Activated CD8-positive, alpha-beta T cell treated with anti-CD3 and anti-CD28 coated beads, Interleukin-2, amount 10 ng/mL, durations not matched to agents 7 days and 5 days (primary cell): ENCODE data around the gene TRMT61A. TPM values are rescaled to one million over a fixed set of nuclear protein-coding genes. Genes with fewer than 3 reads are reported as not detected.
"Not testable (repeated sequence)": the region's sequence is repeated elsewhere in the genome, so short reads cannot be mapped to it uniquely, and the experiment has no call there.

Experiments used
- ATAC-seq: fragments of 150-1000 bp; cut with Tn5 transposase; one replicate; pipeline ENCODE4 v1.10.0; 2021; ENCODE audit warnings: moderate library complexity
- CTCF ChIA-PET: fragments of 350-600 bp; sonication (Branson Sonifier 250); formaldehyde crosslinking; loops from one replicate; lab custom pipeline; 2021; ENCODE audit warnings: antibody characterized with exemption; lab: Charles Lee
- POLR2A ChIA-PET: fragments of 350-600 bp; sonication (Branson Sonifier 250); formaldehyde crosslinking; loops from one replicate; lab custom pipeline; 2021; ENCODE audit warnings: antibody characterized with exemption; lab: Charles Lee
- DNase-seq: peaks from one replicate; pipeline ENCODE4 v3.0.0-alpha.2; 2020
- H3K27ac Mint-ChIP-seq: one replicate; pipeline ENCODE4 v1.8.0; 2021; ENCODE audit warnings: mild to moderate bottlenecking, mixed read lengths
- H3K27me3 Mint-ChIP-seq: one replicate; pipeline ENCODE4 v1.8.0; 2021; ENCODE audit warnings: low read depth, mixed read lengths
- H3K36me3 Mint-ChIP-seq: one replicate; pipeline ENCODE4 v1.8.0; 2021; ENCODE audit warnings: low read depth, mixed read lengths
- H3K4me1 Mint-ChIP-seq: one replicate; pipeline ENCODE4 v1.8.0; 2021; ENCODE audit warnings: low read depth, mixed read lengths
- H3K4me3 Mint-ChIP-seq: one replicate; pipeline ENCODE4 v1.8.0; 2021; ENCODE audit warnings: mild to moderate bottlenecking, mixed read lengths
- H3K9me3 Mint-ChIP-seq: one replicate; pipeline ENCODE4 v1.8.0; 2022; ENCODE audit warnings: mixed read lengths; ENCODE audit not compliant: insufficient read depth
- total RNA-seq, 2 experiments: library from RNA; stranded (reverse); gene quantifications; one replicate each; pipeline ENCODE4 v1.2.3, GENCODE V29; 2021

The TRMT61A gene
- total RNA-seq, 2 experiments from 2014 or later, result 8.5 to 8.8 TPM

DNA sequence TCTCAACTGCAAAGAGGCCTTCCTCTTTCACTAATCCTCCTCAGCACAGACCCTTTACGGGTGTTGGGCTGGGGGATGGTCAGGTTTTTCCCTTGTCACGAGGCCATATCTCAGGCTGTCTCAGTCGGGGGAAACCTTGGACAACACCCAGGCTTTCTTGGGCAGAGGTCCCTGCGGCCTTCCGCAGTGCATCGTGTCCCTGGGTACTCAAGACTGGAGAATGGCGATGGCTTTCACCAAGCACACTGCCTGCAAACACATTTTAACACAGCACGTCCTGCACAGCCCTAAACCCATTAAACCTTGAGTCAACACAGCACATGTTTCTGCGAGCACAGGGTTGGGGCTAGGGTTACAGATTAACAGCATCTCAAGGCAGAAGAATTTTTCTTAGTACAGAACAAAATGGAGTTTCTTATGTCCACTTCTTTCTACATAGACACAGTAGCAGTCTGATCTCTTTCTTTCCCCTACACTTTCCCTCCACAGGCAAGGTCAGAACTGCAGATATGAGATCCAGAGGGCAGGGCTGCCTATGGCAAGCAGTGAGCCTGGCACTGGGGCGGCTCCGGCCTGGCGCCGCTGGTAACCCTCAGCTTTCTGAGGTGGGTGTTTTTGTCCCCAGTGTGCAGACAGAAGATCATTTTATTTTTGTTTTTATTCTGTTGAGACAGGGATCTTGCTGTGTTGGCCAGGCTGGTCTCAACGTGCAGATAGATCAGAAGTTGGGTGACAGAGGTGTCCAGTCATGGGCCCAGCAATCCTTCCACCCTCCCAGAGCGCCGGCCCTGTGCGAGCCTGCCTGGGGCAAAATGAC is 3.4 kb upstream of the TRMT61A start:
- H3K27ac Mint-ChIP-seq, H3K36me3 Mint-ChIP-seq, H3K9me3 Mint-ChIP-seq, DNase-seq, ATAC-seq, H3K4me3 Mint-ChIP-seq, POLR2A ChIA-PET, CTCF ChIA-PET: not testable (repeated sequence)
- Mint-ChIP-seq H3K27me3 (peaks cover 12% of the 10 kb centered on the region), H3K4me1 (peaks cover 40% of the 10 kb centered on the region)

DNA sequence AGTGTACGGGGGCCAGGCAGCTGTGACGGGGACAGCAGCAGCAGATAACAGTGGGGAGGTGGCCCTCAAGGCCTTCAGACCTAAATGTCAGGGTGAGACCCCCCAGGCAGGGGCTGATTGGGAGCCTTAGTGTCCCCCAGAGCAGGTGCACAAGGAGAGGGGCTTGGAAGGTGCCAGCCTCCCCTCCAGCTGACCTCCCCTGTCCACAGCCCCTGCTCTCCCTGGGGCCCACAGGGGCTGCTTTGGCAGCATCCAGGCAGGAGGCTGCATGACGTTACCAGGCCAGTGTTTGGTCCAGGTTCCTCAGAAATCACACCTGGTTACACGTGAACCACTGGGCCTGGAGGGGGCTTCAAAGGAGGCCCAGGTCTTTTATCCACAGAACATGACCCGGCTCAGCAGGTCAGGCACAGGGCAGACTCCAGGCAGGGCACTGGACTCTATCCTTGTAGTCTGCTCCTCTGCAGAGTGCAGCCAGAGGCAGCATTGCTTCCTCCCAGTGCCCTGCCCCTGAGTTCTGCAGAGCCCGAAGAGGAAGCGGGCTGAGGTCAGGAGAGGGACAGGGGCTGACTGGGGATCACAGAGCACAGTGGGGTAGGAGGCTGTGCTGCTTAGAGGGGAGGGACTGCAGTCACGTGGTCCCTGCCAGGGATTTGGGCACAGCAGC is 2.6 kb upstream of the TRMT61A start:
- DNase-seq (no peak), ATAC-seq (no peak)
- Mint-ChIP-seq H3K27ac (no peak overlapping the region), H3K4me3 (no peak overlapping the region), H3K4me1 (peaks cover 45% of the 10 kb centered on the region), H3K9me3 (no peaks in the 10 kb centered on the region), H3K27me3 (peaks cover 12% of the 10 kb centered on the region), H3K36me3 (peaks cover 3% of the 10 kb centered on the region)
- ChIA-PET CTCF (no interaction called here), POLR2A (no interaction called here)

DNA sequence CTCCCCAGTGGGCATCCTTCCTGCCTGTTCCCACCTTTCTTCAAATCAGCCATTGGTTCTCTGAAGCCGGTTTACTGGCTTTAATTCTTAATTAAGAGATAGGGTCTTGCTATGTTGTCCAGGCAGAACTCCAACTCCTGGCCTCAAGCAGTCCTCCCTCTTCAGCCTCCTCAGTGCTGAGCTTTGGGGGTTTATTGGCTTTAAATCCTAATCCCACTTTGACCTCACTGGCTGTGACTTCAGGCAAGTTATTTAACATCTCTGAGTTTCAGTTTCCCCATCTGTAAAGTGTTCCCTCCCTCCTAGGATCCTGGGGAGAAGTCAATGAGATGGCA is 2.1 kb upstream of the TRMT61A start:
- ATAC-seq, result no peak
- Mint-ChIP-seq H3K9me3 (no peaks in the 10 kb centered on the region), H3K27ac (no peak overlapping the region), H3K27me3 (peaks cover 12% of the 10 kb centered on the region), H3K4me3 (no peak overlapping the region), H3K4me1 (peaks cover 49% of the 10 kb centered on the region), H3K36me3 (peaks cover 3% of the 10 kb centered on the region)
- DNase-seq, result no peak
- CTCF ChIA-PET, result interaction anchor here (1.1 kb wide), 1 partner anchor 27 kb away, joined by 3 read pairs; no protein-coding TSS in a partner anchor
- POLR2A ChIA-PET, result interaction anchor here (1.6 kb wide), 1 partner anchor 33 kb away, joined by 3 read pairs; no protein-coding TSS in a partner anchor

DNA sequence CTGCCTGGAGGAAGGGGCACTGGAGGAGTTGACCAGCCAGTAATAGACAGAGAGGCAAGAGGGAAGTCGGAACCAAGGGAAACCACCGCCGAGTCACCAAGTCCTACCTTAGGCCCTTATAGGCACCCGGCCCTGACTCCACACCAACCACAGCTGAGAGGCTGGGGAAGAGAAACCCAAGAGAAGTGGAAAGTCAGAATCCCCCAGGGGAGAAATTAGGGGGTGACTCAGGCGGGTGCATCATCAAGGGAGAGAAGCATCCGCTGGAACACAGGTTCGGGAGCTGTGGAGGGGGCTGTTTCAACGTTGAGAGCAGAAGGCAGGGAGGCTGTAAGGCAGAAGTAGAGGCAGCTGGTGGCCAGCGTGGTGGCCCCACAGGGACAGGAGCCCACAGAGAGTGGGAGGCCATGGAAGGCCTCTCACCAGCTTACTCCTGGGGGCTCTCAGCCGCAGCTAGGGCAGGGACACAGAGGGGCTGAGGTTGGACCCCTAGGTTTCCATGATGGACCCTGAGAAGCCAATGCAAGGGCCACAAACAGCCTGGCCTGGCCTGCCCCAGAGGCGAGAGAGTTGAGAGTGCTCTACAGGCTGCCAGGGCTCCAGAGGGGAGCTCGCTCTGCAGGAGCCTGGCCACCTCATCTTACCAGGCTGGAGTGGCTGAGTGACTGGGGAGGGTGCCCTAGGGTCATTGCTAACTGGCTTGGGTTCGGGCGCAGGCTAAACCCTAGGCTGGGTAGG is 1.4 kb upstream of the TRMT61A start:
- ChIA-PET POLR2A (interaction anchor here (1.6 to 4.1 kb wide), 2 partner anchors 32 to 35 kb away, joined by 3 to 16 read pairs; partner anchors contain the start of genes BAG5 and COA8), CTCF (interaction anchor here (0.6 to 2.9 kb wide), 3 partner anchors 9 to 28 kb away, joined by 3 to 15 read pairs (median 3); no protein-coding TSS in a partner anchor)
- no peak for DNase-seq
- no peaks in the 10 kb centered on the region for H3K9me3 Mint-ChIP-seq
- no peak for ATAC-seq
- peak overlapping the region; percentile 95 for H3K4me3 Mint-ChIP-seq
- peaks cover 49% of the 10 kb centered on the region for H3K4me1 Mint-ChIP-seq
- peak overlapping the region; percentile 97 for H3K27ac Mint-ChIP-seq
- peaks cover 3% of the 10 kb centered on the region for H3K36me3 Mint-ChIP-seq
- H3K27me3 Mint-ChIP-seq, result peaks cover 11% of the 10 kb centered on the region

DNA sequence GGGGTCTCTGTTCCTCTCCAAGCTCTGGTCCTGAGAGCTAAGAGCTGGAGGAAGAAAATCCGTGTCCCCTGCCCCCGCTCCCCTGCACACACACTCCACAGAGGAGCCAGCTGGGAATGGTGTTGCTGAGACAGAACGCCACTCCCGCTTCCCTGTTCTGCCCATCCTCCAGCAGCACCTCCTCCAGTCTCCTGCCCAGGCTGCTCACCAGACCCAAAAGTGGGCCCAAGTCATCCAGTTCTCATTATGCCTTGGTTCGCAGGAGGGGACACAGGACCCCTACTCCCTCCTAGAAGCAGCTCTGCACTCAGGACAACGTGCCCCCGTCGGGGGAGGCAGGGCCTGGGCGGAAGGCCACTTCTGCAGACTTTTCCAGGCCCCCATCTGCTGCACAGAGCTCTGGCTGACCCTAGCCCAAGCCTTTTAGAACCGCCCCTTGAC is 830 bp upstream of the TRMT61A start:
- CTCF ChIA-PET, result interaction anchor here (0.6 to 2.9 kb wide), 3 partner anchors 10 to 29 kb away, joined by 3 to 15 read pairs (median 3); no protein-coding TSS in a partner anchor
- H3K27me3 Mint-ChIP-seq, result peaks cover 10% of the 10 kb centered on the region

GRCh38 chr14:103529383-103530365 is 678 bp downstream of the TRMT61A start:
- H3K27ac Mint-ChIP-seq, result peak overlapping the region; percentile 97
- POLR2A ChIA-PET, result interaction anchor here (0.6 to 4.1 kb wide), 5 partner anchors 15 to 100 kb away, joined by 3 to 16 read pairs (median 4); partner anchors contain the start of genes BAG5, COA8 and KLC1
- H3K4me3 Mint-ChIP-seq, result peak overlapping the region; percentile 95
- H3K36me3 Mint-ChIP-seq, result peaks cover 3% of the 10 kb centered on the region
- CTCF ChIA-PET, result interaction anchor here (1.5 to 2.9 kb wide), 2 partner anchors 11 to 28 kb away, joined by 3 to 15 read pairs; no protein-coding TSS in a partner anchor
- ATAC-seq (no peak), DNase-seq (no peak)
- H3K4me1 Mint-ChIP-seq, result peaks cover 46% of the 10 kb centered on the region
- no peaks in the 10 kb centered on the region for H3K9me3 Mint-ChIP-seq
- H3K27me3 Mint-ChIP-seq, result no peaks in the 10 kb centered on the region

More for the DNA sequence above, 830 bp upstream of the TRMT61A start:
- H3K27ac Mint-ChIP-seq, result peak overlapping the region; percentile 97
- H3K9me3 Mint-ChIP-seq, result no peaks in the 10 kb centered on the region
- DNase-seq (no peak), ATAC-seq (no peak)
- H3K36me3 Mint-ChIP-seq, result peaks cover 3% of the 10 kb centered on the region
- H3K4me3 Mint-ChIP-seq, result peak overlapping the region; percentile 95
- peaks cover 49% of the 10 kb centered on the region for H3K4me1 Mint-ChIP-seq
- POLR2A ChIA-PET, result interaction anchor here (1.6 to 4.1 kb wide), 3 partner anchors 32 to 101 kb away, joined by 3 to 16 read pairs (median 5); partner anchors contain the start of genes BAG5, COA8 and KLC1

GRCh38 chr14:103530390-103530789 is 1.4 kb downstream of the TRMT61A start:
- DNase-seq (peak; percentile 62), ATAC-seq (no peak)
- peaks cover 46% of the 10 kb centered on the region for H3K4me1 Mint-ChIP-seq
- peaks cover 3% of the 10 kb centered on the region for H3K36me3 Mint-ChIP-seq
- peak overlapping the region; percentile 95 for H3K4me3 Mint-ChIP-seq
- ChIA-PET CTCF (interaction anchor here (1.5 to 2.9 kb wide), 2 partner anchors 12 to 27 kb away, joined by 3 to 15 read pairs; no protein-coding TSS in a partner anchor), POLR2A (interaction anchor here (0.6 to 4.1 kb wide), 2 partner anchors 32 to 33 kb away, joined by 3 to 16 read pairs; partner anchors contain the start of genes BAG5 and COA8)
- peak overlapping the region; percentile 52 for H3K27ac Mint-ChIP-seq
- H3K27me3 Mint-ChIP-seq, result no peaks in the 10 kb centered on the region
- no peaks in the 10 kb centered on the region for H3K9me3 Mint-ChIP-seq

DNA sequence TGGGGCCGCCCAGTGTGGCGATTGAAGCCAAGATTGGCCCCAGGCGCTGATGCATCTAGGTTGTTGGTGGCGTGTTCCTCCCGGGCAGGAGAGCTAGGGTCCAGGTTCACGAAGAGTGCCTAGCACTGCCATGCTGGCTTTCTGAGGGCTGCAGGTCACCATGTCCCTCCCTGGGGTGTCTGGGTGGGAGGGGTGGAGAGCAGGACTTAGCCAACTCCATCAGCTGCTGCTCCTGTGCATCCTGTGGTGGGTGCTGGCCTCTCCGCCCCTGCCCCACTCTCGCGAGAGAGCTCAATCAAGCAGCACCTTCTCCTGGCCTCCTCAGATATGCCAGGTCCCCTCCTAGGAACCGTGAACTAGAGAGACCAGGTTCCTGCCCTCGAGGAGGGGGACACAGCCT is 1.8 kb downstream of the TRMT61A start:
- ChIA-PET CTCF (no interaction called here), POLR2A (interaction anchor here (4.1 kb wide), 1 partner anchor 31 kb away, joined by 16 read pairs; the partner anchor contains the start of genes BAG5 and COA8)
- H3K27ac Mint-ChIP-seq, result peak overlapping the region; percentile 61
- peaks cover 44% of the 10 kb centered on the region for H3K4me1 Mint-ChIP-seq
- ATAC-seq, result no peak
- DNase-seq, result no peak
- no peaks in the 10 kb centered on the region for H3K9me3 Mint-ChIP-seq
- H3K4me3 Mint-ChIP-seq, result no peak overlapping the region
- no peaks in the 10 kb centered on the region for H3K27me3 Mint-ChIP-seq
- H3K36me3 Mint-ChIP-seq, result peaks cover 3% of the 10 kb centered on the region

DNA sequence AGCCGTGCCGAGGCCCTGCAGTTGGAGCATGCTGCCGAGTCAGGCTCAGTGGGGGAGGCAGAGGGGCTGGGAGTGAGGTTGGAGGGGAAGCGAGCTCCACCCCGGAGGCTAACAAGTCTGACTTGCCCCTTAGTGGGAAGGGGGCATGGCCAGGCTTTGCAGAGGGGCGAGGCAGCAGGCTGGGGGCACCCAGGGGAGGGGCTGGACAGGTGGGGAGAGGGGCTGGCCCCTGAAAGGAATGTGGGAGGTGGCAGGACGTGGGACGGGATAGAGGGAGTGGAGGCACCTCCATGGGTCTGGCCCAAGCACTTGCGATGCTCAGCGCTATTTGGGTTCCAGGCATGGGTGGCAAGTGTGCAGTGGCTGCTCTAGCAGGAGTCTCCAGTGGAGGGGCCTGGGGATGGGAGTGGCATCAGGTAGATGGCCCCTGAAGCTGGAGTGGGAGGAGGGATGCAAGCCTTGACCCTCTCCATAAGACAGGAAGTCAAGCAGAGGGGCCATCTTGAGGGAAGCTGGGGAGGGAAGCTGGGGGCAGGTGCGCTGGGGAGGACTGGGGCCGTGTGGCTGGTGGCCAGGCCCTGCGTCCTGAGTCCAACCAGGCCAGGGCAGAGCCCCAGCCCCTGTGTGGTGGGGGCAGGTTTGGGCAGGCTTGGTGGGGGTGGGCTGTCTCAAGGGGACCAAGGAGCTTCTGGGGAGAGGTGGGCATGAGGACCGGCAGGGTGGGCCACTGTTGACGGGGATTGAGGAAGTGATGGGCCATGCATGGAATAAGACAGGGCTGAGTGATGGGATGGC is 2.6 kb downstream of the TRMT61A start:
- H3K36me3 Mint-ChIP-seq, result peaks cover 3% of the 10 kb centered on the region
- peak overlapping the region; percentile 61 for H3K27ac Mint-ChIP-seq

More for the DNA sequence above, 2.6 kb downstream of the TRMT61A start:
- Mint-ChIP-seq H3K4me3 (no peak overlapping the region), H3K27me3 (no peaks in the 10 kb centered on the region), H3K4me1 (peaks cover 38% of the 10 kb centered on the region), H3K9me3 (no peaks in the 10 kb centered on the region)
- DNase-seq, result no peak
- POLR2A ChIA-PET, result interaction anchor here (4.1 kb wide), 1 partner anchor 30 kb away, joined by 16 read pairs; the partner anchor contains the start of genes BAG5 and COA8
- CTCF ChIA-PET, result no interaction called here
- ATAC-seq, result no peak
